Epidermal melanocyte (primary cell): ENCODE measurements around the gene SRD5A1.
"Not testable (repeated sequence)": the region's sequence is repeated elsewhere in the genome, so short reads cannot be mapped to it uniquely, and the experiment has no call there.

Experiments used
- DNase-seq: peaks from one replicate; pipeline ENCODE4 v3.0.0; 2011; ENCODE audit warnings: low spot score; ENCODE audit not compliant: insufficient read length

SRD5A1 gene

GRCh38 chr5:6642655-6643054, 9.4 kb downstream of the SRD5A1 start:
- DNase-seq: no peak

- no peak for DNase-seq
Measured at GRCh38 chr5:6644794-6645241, 11.6 kb downstream of the SRD5A1 start.

DNA sequence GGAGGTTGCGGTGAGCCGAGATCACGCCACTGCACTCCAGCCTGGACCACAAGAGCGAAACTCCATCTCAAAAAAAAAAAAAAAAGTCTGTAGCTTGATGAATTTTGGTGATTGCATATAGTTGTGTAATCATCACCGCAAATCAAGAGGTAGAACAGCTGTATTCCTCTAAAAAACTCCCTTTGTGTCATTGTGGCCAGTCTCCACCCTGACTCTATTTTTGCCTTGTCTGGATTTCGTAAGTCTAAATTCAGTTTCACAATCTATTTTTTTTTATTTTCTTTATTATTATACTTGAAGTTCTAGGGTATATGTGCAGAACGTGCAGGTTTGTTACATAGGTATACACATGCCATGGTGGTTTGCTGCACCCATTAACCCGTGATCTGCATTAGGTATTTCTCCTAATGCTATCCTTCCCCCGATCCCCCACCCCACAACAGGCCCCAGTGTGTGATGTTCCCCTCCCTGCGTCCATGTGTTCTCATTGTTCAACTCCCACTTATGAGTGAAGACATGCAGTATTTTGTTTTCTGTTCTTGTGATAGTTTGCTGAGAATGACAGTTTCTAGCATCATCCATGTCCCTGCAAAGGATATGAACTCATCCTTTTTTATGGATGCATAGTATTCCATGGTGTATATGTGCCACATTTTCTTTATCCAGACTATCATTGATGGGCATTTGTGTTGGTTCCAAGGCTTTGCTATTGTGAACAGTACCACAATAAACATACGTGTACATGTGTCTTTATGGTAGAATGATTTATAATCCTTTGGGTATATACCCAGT, 12.5 kb downstream of the SRD5A1 start:
- DNase-seq: not testable (repeated sequence)

DNA sequence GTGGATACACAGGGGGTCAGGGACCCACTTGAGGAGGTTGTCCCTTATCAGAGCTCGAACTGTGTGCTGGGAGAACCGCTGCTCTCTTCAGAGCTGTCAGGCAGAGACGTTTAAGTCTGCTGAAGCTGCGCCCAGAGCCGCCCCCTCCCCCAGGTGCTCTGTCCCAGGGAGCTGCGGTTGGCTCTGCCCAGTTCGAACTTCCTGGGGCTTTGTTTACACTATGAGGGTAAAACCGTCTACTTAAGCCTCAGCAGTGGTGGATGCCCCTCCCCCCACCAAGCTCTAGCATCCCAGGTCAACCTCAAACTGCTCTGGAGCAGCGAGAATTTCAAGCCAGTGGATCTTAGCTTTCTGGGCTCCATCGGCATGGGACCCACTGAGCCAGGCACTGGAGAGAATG, 15.9 kb downstream of the SRD5A1 start:
- DNase-seq: no peak

GRCh38 chr5:6649681-6650080, 16.4 kb downstream of the SRD5A1 start:
- DNase-seq: no peak

GRCh38 chr5:6652025-6652424, 18.8 kb downstream of the SRD5A1 start:
- no peak for DNase-seq

DNA sequence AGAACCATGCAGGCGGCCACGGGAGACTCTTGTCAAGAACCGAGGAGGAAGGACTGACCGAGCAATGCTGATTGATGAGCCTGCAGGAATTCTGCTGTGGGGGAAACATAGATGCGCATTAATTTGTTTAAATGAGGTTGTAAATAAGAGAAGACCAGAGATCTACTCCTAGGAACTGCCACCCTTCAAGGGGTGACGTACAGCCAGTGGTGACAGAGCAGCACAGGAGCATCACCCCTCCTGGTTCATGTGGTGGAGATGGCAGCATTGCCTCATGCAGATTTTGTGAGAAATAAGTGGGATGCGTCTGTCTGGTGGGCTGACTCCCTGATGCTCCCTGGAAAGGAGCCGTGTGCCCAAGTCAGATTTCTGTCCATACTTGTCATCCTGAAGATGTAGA, 22.2 kb downstream of the SRD5A1 start:
- no peak for DNase-seq

DNA sequence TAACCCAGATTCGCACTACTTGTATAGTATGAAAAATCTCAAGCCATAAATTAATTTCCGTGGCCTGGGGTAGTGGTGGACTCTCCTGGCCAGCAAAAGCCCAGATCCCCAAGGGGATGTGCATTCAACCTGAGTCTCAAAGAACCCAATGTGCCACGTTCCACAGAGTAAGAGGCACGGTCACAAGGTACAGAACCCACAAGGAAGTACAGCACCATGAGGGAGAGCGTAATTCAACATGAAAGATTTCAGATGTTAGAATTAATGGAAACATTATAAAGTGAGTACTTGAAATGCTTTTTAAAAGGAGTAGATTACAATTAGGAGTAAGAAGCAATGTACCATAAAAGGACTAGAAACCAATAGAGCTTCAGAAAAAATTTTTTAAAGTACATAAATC, 23.4 kb downstream of the SRD5A1 start:
- DNase-seq: no peak

DNA sequence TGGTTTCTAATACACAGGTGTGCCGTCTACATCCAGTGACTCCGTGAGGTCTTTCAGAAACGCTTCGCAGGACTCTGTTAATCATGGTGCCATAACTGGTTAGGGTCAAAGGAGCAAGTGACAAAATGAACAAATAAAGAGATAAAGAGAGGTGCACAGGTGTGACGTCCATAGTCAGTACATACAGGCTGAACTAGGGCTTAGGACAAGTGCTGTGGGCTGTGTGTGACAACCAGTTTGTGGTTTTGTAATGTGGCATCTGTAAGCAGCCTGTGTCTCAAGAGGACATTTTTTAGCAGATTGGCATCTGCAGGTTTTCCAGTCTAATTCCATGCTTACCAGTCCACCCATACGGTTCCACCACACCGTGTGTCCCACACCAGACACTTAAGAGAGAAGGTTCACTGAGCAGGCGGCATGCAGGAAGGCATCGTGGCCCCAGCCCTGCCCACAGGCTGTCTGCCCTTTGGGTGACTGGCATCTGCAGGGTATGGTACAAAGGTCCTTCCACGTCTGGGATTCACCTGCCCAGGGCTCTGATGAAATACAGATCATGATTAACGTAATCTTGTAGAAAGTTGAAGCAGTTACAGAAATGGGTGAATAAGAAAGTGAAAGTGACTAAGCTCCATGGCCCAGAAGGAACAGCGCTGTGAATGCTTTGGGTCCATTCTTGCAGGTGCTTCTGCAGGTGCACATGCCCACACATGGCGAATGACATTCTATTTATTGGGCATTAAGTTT, 26.9 kb downstream of the SRD5A1 start:
- DNase-seq: no peak

- DNase-seq: no peak
Measured at GRCh38 chr5:6660688-6661087, 27.4 kb downstream of the SRD5A1 start.

DNA sequence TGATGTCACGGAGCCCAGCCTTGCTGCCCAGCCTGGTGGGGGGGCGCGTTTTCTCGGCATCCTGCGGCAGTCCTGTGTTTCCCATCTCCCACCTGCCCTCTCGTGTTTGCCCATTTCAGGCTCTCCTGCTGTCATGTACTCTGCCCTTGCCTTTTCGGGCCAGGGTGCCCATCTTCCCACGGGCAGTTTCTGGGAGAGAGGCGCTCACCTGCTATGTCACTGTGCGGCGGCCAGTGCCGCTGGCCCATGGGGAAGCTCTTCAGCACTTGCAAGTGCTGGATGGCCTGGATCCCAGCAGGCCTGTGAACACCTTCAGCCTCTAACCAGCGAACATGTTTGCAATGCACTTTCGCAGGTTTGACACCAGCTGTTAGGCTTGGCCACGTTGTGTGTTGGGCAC, 33.5 kb downstream of the SRD5A1 start:
- DNase-seq: no peak

DNA sequence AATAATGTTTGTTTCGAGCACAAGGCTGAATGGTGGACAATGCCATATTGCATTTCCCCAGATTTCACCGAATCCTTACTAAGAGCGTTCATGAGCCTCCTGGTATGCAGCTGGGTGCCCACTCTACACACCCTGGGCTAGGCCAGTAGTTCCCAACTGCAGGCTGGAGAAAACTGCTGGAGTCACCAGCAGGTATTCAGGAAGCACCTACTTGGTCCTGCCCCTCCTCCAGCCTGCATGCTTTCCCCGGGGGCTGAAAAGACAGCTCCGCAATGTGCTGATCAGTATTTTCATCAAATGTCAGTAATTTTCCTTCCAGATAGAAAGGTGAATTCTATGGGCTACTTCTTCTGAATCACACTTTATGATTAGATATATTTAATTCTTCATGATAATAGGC, 34.4 kb downstream of the SRD5A1 start:
- DNase-seq: no peak

- not testable (repeated sequence) for DNase-seq
Measured at GRCh38 chr5:6668717-6669116, 35.5 kb downstream of the SRD5A1 start.

GRCh38 chr5:6673031-6673430, 39.8 kb downstream of the SRD5A1 start:
- DNase-seq: no peak

GRCh38 chr5:6673963-6674362, 40.7 kb downstream of the SRD5A1 start:
- no peak for DNase-seq

DNA sequence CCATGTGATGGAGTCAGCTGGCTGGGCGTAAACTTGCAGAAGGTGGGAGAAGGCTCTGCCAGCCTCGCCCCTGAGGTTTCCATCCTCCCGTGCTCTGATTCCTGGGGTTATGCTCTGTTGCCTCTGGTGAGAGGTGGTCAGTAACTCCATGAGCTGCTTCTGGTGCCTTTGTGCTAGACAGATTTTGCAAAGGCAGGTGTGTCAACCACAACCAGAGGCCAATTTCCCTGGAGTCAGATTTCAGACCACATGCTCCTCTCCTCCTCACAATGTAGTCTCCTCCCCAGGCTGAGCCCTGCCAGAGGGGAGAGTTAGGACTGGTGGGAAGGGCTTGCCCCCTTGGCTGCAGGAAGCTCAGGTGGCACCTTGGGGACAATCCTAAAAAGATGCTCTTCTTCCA, 41.2 kb downstream of the SRD5A1 start:
- DNase-seq: no peak

- no peak for DNase-seq
Measured at GRCh38 chr5:6674886-6675285, 41.6 kb downstream of the SRD5A1 start.

- no peak for DNase-seq
Measured at GRCh38 chr5:6675784-6676491, 42.7 kb downstream of the SRD5A1 start.

DNA sequence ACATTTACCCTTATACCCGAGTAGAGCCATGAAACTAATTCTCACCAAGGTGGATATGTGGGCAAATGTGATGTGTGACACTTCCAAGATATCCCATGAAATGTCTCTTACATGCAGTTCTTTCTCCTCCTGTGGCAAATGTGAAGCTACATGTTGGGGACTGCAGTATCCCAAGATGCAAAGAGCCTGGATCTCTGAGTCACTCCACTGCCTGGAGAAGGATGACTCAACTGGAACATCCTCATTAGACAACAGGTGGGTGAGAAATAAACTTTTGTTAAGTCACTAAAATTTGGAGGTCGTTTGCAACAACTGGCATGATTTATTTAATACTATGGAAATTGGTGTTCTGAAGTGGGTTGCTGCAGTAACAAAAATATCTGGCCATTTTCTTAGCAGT, 43.5 kb downstream of the SRD5A1 start:
- no peak for DNase-seq

DNA sequence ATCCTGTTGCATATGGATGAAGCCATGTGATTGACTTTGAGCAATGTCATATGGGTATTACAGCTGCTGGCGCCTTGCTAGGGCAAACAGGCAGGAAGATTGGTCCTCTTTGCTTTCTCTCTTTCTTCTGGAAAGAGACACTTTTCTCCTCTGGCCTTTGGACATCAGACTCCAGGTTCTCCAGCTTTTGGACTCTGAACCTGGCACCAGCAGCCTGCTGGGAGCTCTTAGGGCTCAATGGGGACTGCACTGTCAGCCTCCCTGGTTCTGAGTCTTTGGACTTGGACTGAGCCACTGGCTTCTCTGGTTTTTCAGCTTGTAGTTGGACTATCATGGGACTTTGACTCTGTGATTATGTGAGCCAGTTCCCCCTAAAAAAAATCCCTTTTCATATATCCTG, 45.1 kb downstream of the SRD5A1 start:
- DNase-seq: no peak

DNA sequence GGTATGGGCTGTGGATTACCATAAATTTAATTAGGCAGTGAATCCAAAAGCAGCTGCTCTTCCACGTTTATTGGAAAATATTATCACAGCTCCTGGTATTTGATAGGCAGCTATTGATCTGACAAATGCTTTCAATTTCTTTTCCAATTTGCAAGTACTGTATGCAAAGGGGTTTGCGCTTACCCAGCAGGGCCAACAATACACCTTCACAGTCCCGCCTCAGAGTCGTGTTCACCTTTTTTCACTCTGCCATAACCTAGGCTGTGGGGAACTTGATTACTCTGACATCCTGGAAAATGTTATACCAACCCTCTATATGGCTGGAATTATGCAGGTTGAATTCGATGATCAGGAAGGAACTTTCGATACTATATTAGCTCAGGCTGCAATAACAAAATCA, 47.7 kb downstream of the SRD5A1 start:
- no peak for DNase-seq

DNA sequence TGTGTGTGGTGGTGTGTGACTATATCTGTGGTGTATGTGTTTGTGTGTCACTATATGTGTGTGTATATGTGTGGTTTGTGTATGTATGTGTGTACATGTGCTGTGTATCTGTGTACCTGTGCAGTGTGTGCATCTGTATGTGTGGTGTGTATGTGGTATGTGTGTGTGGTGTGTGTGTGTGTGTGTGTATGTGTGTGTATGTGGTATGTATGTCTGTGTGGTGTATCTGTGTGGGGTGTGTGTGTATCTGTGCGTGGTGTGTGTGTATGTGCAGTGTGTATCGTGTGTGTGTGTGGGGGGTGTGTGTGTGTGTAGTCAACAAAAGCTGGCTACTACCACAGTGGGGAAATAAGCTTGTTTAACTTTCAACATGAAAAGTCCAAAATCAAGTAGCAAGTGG, 48.4 kb downstream of the SRD5A1 start:
- DNase-seq: no peak
